K562 (cell line): Measurements from ENCODE around the gene PCNX2. TPM values are rescaled to one million over a fixed set of nuclear protein-coding genes. Genes with fewer than 3 reads are reported as not detected.

ENCODE experiments used
- ATAC-seq: fragments of 200-7000 bp; cut with Tn5 transposase; 3 replicates; pipeline ENCODE4 v1.9.1; 2020; ENCODE audit warnings: moderate library complexity
- BruUV-seq: library from RNA; stranded (reverse); fragments of 400-500 nt; replicated peaks from 2 replicates; lab custom pipeline; 2021; lab: Mats Ljungman, UMichigan
- CTCF ChIA-PET: fragments of 300-600 bp; formaldehyde crosslinking; extraction: SDS; loops from one replicate; lab custom pipeline; 2021; ENCODE audit warnings: low intra/inter-chr PET ratio; lab: Yijun Ruan, JAX
- POLR2A ChIA-PET: fragments of 300-600, 350-650 bp; sonication (Branson Sonifier 250); formaldehyde crosslinking; extraction: SDS; loops from one replicate; lab custom pipeline; 2021; ENCODE audit warnings: antibody characterized with exemption, inconsistent platforms; lab: Yijun Ruan, JAX
- DNase-seq, 4 experiments: peaks; one replicate each; pipeline versions ENCODE4 v3.0.0 to v3.0.0-alpha.2; 2011 to 2018; ENCODE audit warnings: low spot score in 3 of 4, mixed read lengths in 3 of 4; ENCODE audit errors: extremely low read depth in 1 of 4
- FAIRE-seq: peaks from 2 replicates; lab custom pipeline; 2011; peaks lifted over from hg19 to GRCh38; lab: Jason Lieb, UNC
- H2AFZ ChIP-seq: 2 replicates; pipeline ENCODE4 v1.6.0; 2011; ENCODE audit warnings: low read depth, low read length, control low read depth, inconsistent platforms
- H3K27ac ChIP-seq: fragments of 200-600 bp; 3 replicates; pipeline ENCODE4 v1.8.0; 2011; ENCODE audit warnings: low read depth, mild to moderate bottlenecking, control low read depth, inconsistent platforms, low read length, moderate library complexity, mixed read lengths; ENCODE audit errors: extremely low read depth
- H3K27me3 ChIP-seq, 2 experiments: fragments of 300-600 bp in 1 of 2; 2 replicates in 1 of 2; 3 replicates in 1 of 2; pipeline versions ENCODE4 v1.6.0 to v1.8.0; 2011; ENCODE audit warnings: inconsistent platforms in 2 of 2, low read length in 2 of 2, mild to moderate bottlenecking in 1 of 2, mixed read lengths in 1 of 2, moderate library complexity in 1 of 2; ENCODE audit not compliant: control insufficient read depth in 2 of 2, insufficient read depth in 2 of 2
- H3K36me3 ChIP-seq: fragments of 300-600 bp; 3 replicates; pipeline ENCODE4 v1.8.0; 2011; ENCODE audit warnings: mild to moderate bottlenecking, low read length, inconsistent platforms; ENCODE audit not compliant: control insufficient read depth, insufficient read depth
- H3K4me1 ChIP-seq, 2 experiments: fragments of 200-600 bp in 1 of 2; replicated peaks in 1 of 2; 2 replicates in 1 of 2; 3 replicates in 1 of 2; pipeline versions ENCODE4 v1.5.1 to v1.8.0; 2011; ENCODE audit warnings: inconsistent platforms in 2 of 2, low read length in 2 of 2, mild to moderate bottlenecking in 1 of 2, mixed read lengths in 1 of 2, moderate library complexity in 1 of 2; ENCODE audit not compliant: control insufficient read depth in 2 of 2, insufficient read depth in 2 of 2
- H3K4me2 ChIP-seq: 2 replicates; pipeline ENCODE4 v1.6.1; 2011; ENCODE audit warnings: low read length, control low read depth, inconsistent platforms, mixed read lengths; ENCODE audit not compliant: insufficient read depth
- H3K4me3 ChIP-seq: fragments of 200-600 bp; sonication (generic), shearing (Covaris generic); 2 replicates; pipeline ENCODE4 v1.5.1; 2016; ENCODE audit warnings: control low read depth, inconsistent platforms
- H3K79me2 ChIP-seq: fragments of 200-600 bp; 3 replicates; pipeline ENCODE4 v1.8.0; 2011; ENCODE audit warnings: low read length, inconsistent platforms; ENCODE audit not compliant: control insufficient read depth, insufficient read depth
- H3K9ac ChIP-seq, 2 experiments: 2 replicates each; pipeline versions ENCODE4 v1.6.0 to v1.6.1; 2011; ENCODE audit warnings: low read depth in 2 of 2, low read length in 2 of 2, control low read depth in 1 of 2, inconsistent platforms in 1 of 2, mild to moderate bottlenecking in 1 of 2, mixed read lengths in 1 of 2; ENCODE audit not compliant: insufficient read depth in 1 of 2
- H3K9me1 ChIP-seq: one replicate; pipeline ENCODE4 v1.6.0; 2011; ENCODE audit warnings: inconsistent platforms, mild to moderate bottlenecking, low read length, moderate library complexity; ENCODE audit not compliant: control insufficient read depth, insufficient read depth
- H3K9me3 ChIP-seq: replicated peaks from 2 replicates; pipeline ENCODE4 v1.5.1; 2011; ENCODE audit warnings: low read depth, low read length, inconsistent platforms; ENCODE audit not compliant: control insufficient read depth, insufficient read depth
- H4K20me1 ChIP-seq: replicated peaks from 2 replicates; pipeline ENCODE4 v1.6.1; 2011; ENCODE audit warnings: low read length, inconsistent platforms, mixed read lengths; ENCODE audit not compliant: control insufficient read depth, insufficient read depth
- BACH1 ChIP-seq: fragments of 200-800 bp; sonication (Bioruptor generic); IDR thresholded peaks from 2 replicates; pipeline ENCODE4 v1.6.1; 2016; ENCODE audit warnings: missing genetic modification characterization, missing compliant biosample characterization
- CUX1 ChIP-seq: fragments of 200-800 bp; sonication (Bioruptor generic); IDR thresholded peaks from 2 replicates; pipeline ENCODE4 v1.6.1; 2016; ENCODE audit warnings: missing genetic modification characterization, missing compliant biosample characterization
- FUS ChIP-seq: fragments of 200-400 bp; formaldehyde crosslinking; optimal IDR thresholded peaks from 2 replicates; pipeline ENCODE3; 2017; ENCODE audit warnings: low read depth, low read length
- HDGF ChIP-seq: fragments of 450-650 bp; IDR thresholded peaks from 2 replicates; pipeline ENCODE4 v1.6.1; 2016
- L3MBTL2 ChIP-seq: fragments of 450-650 bp; IDR thresholded peaks from 2 replicates; pipeline ENCODE4 v1.6.1; 2016; ENCODE audit warnings: mild to moderate bottlenecking, moderate library complexity
- MCM2 ChIP-seq: fragments of 450-650 bp; IDR thresholded peaks from 2 replicates; pipeline ENCODE4 v1.6.1; 2017; ENCODE audit warnings: low read depth, mild to moderate bottlenecking
- MED1 ChIP-seq: sonication (generic); formaldehyde crosslinking; IDR thresholded peaks from 2 replicates; pipeline ENCODE4 v1.8.1; 2023; ENCODE audit warnings: missing genetic modification reagents, borderline replicate concordance
- SRSF3 ChIP-seq: fragments of 200-400 bp; formaldehyde crosslinking; IDR thresholded peaks from 2 replicates; pipeline ENCODE4 v1.6.1; 2016; ENCODE audit warnings: mild to moderate bottlenecking, low read length, moderate library complexity; ENCODE audit not compliant: insufficient read depth
- WGBS: fragments of 100-300 bp; shearing (Covaris generic); methylation state at CpG from one replicate; pipeline ENCODE4 v1.1.6; 2016; ENCODE audit warnings: low coverage, mixed read lengths; ENCODE audit not compliant: insufficient coverage; ENCODE audit errors: missing lambda C conversion rate; 5-methylcytosine and 5-hydroxymethylcytosine counted together
- in situ Hi-C: fragments of 300-500 bp; cut with MboI; formaldehyde crosslinking; loops from 4 replicates; pipeline ENCODE4 v1.15.0; 2018; ENCODE audit warnings: inconsistent platforms, mixed read lengths
- intact Hi-C: fragments of 100-400 bp; cut with micrococcal nuclease; formaldehyde crosslinking; loops from 2 replicates; pipeline ENCODE4 v1.14.2; 2022
- polyA plus RNA-seq, 8 experiments: library from polyadenylated mRNA; depleted of rRNA in 4 of 8; stranded (reverse) in 5 of 8; unstranded in 3 of 8; fragments of >200 nt; fragmentation: Nextera tagmentation in 2 of 8; fragmentation: Illumina TruSeq in 1 of 8; extraction: Ambion mirVana in 2 of 8; extraction: Trizol in 1 of 8; gene quantifications; 2 replicates each; pipeline versions ENCODE4 v1.2.1 to v1.2.3, GENCODE V29; 2011 to 2014; ENCODE audit warnings: inconsistent platforms in 1 of 8, missing spikeins in 1 of 8
- total RNA-seq, 7 experiments: library from RNA; depleted of rRNA in 6 of 7; stranded (reverse); fragments of >200 nt in 6 of 7; fragmentation: Illumina TruSeq in 2 of 7; extraction: Trizol in 2 of 7; gene quantifications; 2 replicates each; pipeline versions ENCODE4 v1.2.1 to v1.2.3, GENCODE V29; 2011 to 2021; ENCODE audit warnings: low replicate concordance in 1 of 7

PCNX2 gene
- total and polyA plus RNA-seq, 9 of the 15 experiments (the other 6 are each of a cell fraction or from before 2014, with no cell fraction given) = 0.07 to 0.33 TPM; not detected in 7

- ATAC-seq (no peak), FAIRE-seq (no peak), DNase-seq (no peak)
- H3K36me3 ChIP-seq = no peaks in the 10 kb centered on the region
- H3K9me1 ChIP-seq = no peaks in the 10 kb centered on the region
- no TSS peak for BruUV-seq
- no peak overlapping the region for H3K4me2 ChIP-seq
- no peaks in the 10 kb centered on the region for H3K4me1 ChIP-seq
- peaks cover 12 to 45% of the 10 kb centered on the region in 2 experiments; a peak in 4 of 5 replicates for H3K27me3 ChIP-seq
- ChIA-PET POLR2A (no interaction called here), CTCF (no interaction called here)
- H4K20me1 ChIP-seq = no peaks in the 10 kb centered on the region
- no peak overlapping the region for H3K9ac ChIP-seq
- H3K27ac ChIP-seq = no peak overlapping the region
- WGBS = 0% methylated on average over 2 of the region's 2 CpGs
- no peaks in the 10 kb centered on the region for H3K79me2 ChIP-seq
- in situ Hi-C loops = no loop called here
- no peak overlapping the region for H3K4me3 ChIP-seq
- intact Hi-C loops = loop anchor here (10.0 kb wide), 1 partner anchor 387 kb away; the partner anchor contains the start of gene SIPA1L2
- no peak overlapping the region for H2AFZ ChIP-seq
- no peaks in the 10 kb centered on the region for H3K9me3 ChIP-seq
- TF ChIP-seq HDGF (no peak), CUX1 (CRISPR knock-in tag) (no peak), FUS (no peak), MCM2 (no peak), SRSF3 (no peak), MED1 (CRISPR knock-in tag) (no peak), BACH1 (tag) (no peak), L3MBTL2 (no peak)
Observed at GRCh38 chr1:233022246-233022645, 273.3 kb downstream of the PCNX2 start.
